Nucleus accumbens (tissue), 56 donors: ENCODE results near the gene CTNNA3.

Source experiments
- DNase-seq, 56 donors: peaks; one replicate each; lab custom pipeline; 2025; lab: John Stamatoyannopoulos, UW

CTNNA3 gene

GRCh38 chr10:66924674-66925345 lies 771.2 kb downstream of the CTNNA3 start:
- DNase-seq, result no peak

- no peak for DNase-seq
These were observed 776.7 kb downstream of the CTNNA3 start for GRCh38 chr10:66919248-66919647.

- peak in 1 of 56 donors; percentile 6 for DNase-seq
These were observed 778.9 kb downstream of the CTNNA3 start for GRCh38 chr10:66917104-66917503.

GRCh38 chr10:66916030-66916429 lies 780.0 kb downstream of the CTNNA3 start:
- DNase-seq, result no peak

GRCh38 chr10:66910671-66911070 lies 785.3 kb downstream of the CTNNA3 start:
- no peak for DNase-seq

GRCh38 chr10:66892871-66893270 lies 803.1 kb downstream of the CTNNA3 start:
- no peak for DNase-seq

GRCh38 chr10:66888237-66888636 lies 807.8 kb downstream of the CTNNA3 start:
- DNase-seq, result no peak

- DNase-seq, result no peak
These were observed 809.1 kb downstream of the CTNNA3 start for GRCh38 chr10:66886848-66887247.

- no peak for DNase-seq
These were observed 813.7 kb downstream of the CTNNA3 start for GRCh38 chr10:66882271-66882670.

- no peak for DNase-seq
These were observed 814.2 kb downstream of the CTNNA3 start for GRCh38 chr10:66881814-66882213.

- no peak for DNase-seq
These were observed 815.2 kb downstream of the CTNNA3 start for GRCh38 chr10:66880826-66881225.

- DNase-seq, result no peak
These were observed 815.7 kb downstream of the CTNNA3 start for GRCh38 chr10:66880292-66880691.

- no peak for DNase-seq
These were observed 818.6 kb downstream of the CTNNA3 start for GRCh38 chr10:66877361-66877760.

GRCh38 chr10:66869635-66870034 lies 826.4 kb downstream of the CTNNA3 start:
- no peak for DNase-seq

GRCh38 chr10:66862687-66863258 lies 833.2 kb downstream of the CTNNA3 start:
- no peak for DNase-seq

- DNase-seq, result no peak
These were observed 835.5 kb downstream of the CTNNA3 start for GRCh38 chr10:66860376-66860945.

- no peak for DNase-seq
These were observed 843.2 kb downstream of the CTNNA3 start for GRCh38 chr10:66852811-66853210.

- DNase-seq, result no peak
These were observed 847.1 kb downstream of the CTNNA3 start for GRCh38 chr10:66848856-66849255.

- DNase-seq, result no peak
These were observed 851.6 kb downstream of the CTNNA3 start for GRCh38 chr10:66844176-66844942.

GRCh38 chr10:66843396-66843795 lies 852.6 kb downstream of the CTNNA3 start:
- DNase-seq, result no peak

- DNase-seq, result no peak
These were observed 853.1 kb downstream of the CTNNA3 start for GRCh38 chr10:66842867-66843266.
